Neuronal stem cell (in vitro differentiated cells): ENCODE data around the gene DRD2.

Source experiments
- DNase-seq: peaks from one replicate; pipeline ENCODE4 v3.0.0-alpha.2; 2013; ENCODE audit warnings: low spot score
- H2AFZ ChIP-seq: one replicate; pipeline ENCODE4 v1.6.1; 2013; ENCODE audit warnings: mild to moderate bottlenecking, low read length, inconsistent platforms
- H2AK5ac ChIP-seq: 2 replicates; pipeline ENCODE4 v1.6.1; 2013; ENCODE audit warnings: low read depth, mild to moderate bottlenecking, inconsistent platforms, low read length, moderate library complexity, mixed read lengths
- H2BK120ac ChIP-seq: 2 replicates; pipeline ENCODE4 v1.6.1; 2013; ENCODE audit warnings: low read depth, mild to moderate bottlenecking, inconsistent platforms, low read length, moderate library complexity, mixed read lengths
- H2BK12ac ChIP-seq: one replicate; pipeline ENCODE4 v1.6.1; 2013; ENCODE audit warnings: low read length, inconsistent platforms
- H2BK15ac ChIP-seq: 2 replicates; pipeline ENCODE4 v1.6.1; 2013; ENCODE audit warnings: mild to moderate bottlenecking, low read length, inconsistent platforms, mixed read lengths
- H2BK5ac ChIP-seq: one replicate; pipeline ENCODE4 v1.6.1; 2013; ENCODE audit warnings: inconsistent platforms, mild to moderate bottlenecking, low read length, moderate library complexity
- H3K14ac ChIP-seq: one replicate; pipeline ENCODE4 v1.6.1; 2013; ENCODE audit warnings: low read length, inconsistent platforms
- H3K18ac ChIP-seq: 2 replicates; pipeline ENCODE4 v1.6.1; 2013; ENCODE audit warnings: low read length, inconsistent platforms
- H3K23ac ChIP-seq: 2 replicates; pipeline ENCODE4 v1.6.1; 2013; ENCODE audit warnings: low read depth, mild to moderate bottlenecking, mixed read lengths, low read length, inconsistent platforms; ENCODE audit not compliant: poor library complexity
- H3K27ac ChIP-seq: replicated peaks from 3 replicates; pipeline ENCODE4 v1.5.1; 2013; ENCODE audit warnings: low read length, inconsistent platforms
- H3K27me3 ChIP-seq, 3 experiments: 2 replicates each; pipeline ENCODE4 v1.6.1; 2013; ENCODE audit warnings: low read length in 3 of 3, mild to moderate bottlenecking in 2 of 3, inconsistent platforms in 1 of 3, low read depth in 1 of 3, mixed read lengths in 1 of 3, moderate library complexity in 1 of 3; ENCODE audit not compliant: control insufficient read depth in 3 of 3, insufficient read depth in 3 of 3
- H3K36me3 ChIP-seq, 2 donors: replicated peaks in 1 of 2; 2 replicates each; pipeline ENCODE4 v1.6.1; 2013; ENCODE audit warnings: low read length in 2 of 2; ENCODE audit not compliant: control insufficient read depth in 2 of 2, insufficient read depth in 2 of 2
- H3K4ac ChIP-seq: 2 replicates; pipeline ENCODE4 v1.6.1; 2013; ENCODE audit warnings: inconsistent platforms, mild to moderate bottlenecking, low read length, moderate library complexity
- H3K4me1 ChIP-seq, 2 donors: 1 replicate in 1 of 2; 2 replicates in 1 of 2; pipeline ENCODE4 v1.6.1; 2013; ENCODE audit warnings: low read length in 2 of 2, low read depth in 1 of 2; ENCODE audit not compliant: control insufficient read depth in 2 of 2, insufficient read depth in 1 of 2
- H3K4me2 ChIP-seq: one replicate; pipeline ENCODE4 v1.6.1; 2013; ENCODE audit warnings: mild to moderate bottlenecking, low read length, inconsistent platforms; ENCODE audit not compliant: insufficient read depth, poor library complexity, severe bottlenecking
- H3K4me3 ChIP-seq, 2 donors: 2 replicates each; pipeline ENCODE4 v1.5.1; 2013; ENCODE audit warnings: low read length in 2 of 2, mild to moderate bottlenecking in 2 of 2, inconsistent platforms in 1 of 2, moderate library complexity in 1 of 2
- H3K79me1 ChIP-seq: one replicate; pipeline ENCODE4 v1.6.1; 2013; ENCODE audit warnings: low read depth, mild to moderate bottlenecking, inconsistent platforms, low read length, moderate library complexity
- H3K9ac ChIP-seq: one replicate; pipeline ENCODE4 v1.6.1; 2013; ENCODE audit warnings: mild to moderate bottlenecking, low read depth, low read length, inconsistent platforms; ENCODE audit not compliant: poor library complexity
- H3K9me3 ChIP-seq, 2 donors: replicated peaks in 1 of 2; 2 replicates each; pipeline versions ENCODE3 to v1.6.1; 2013; ENCODE audit warnings: low read length in 2 of 2, mild to moderate bottlenecking in 2 of 2, inconsistent platforms in 1 of 2, low read depth in 1 of 2, mixed read lengths in 1 of 2, moderate library complexity in 1 of 2; ENCODE audit not compliant: control insufficient read depth in 2 of 2, insufficient read depth in 1 of 2
- H4K8ac ChIP-seq: one replicate; pipeline ENCODE4 v1.6.1; 2013; ENCODE audit warnings: low read depth, mild to moderate bottlenecking, inconsistent platforms, low read length, moderate library complexity
- H4K91ac ChIP-seq: one replicate; pipeline ENCODE4 v1.6.1; 2013; ENCODE audit warnings: low read length, low read depth, mild to moderate bottlenecking, inconsistent platforms; ENCODE audit not compliant: poor library complexity
- WGBS, 2 donors: extraction: QIAGEN DNeasy Blood & Tissue Kit; methylation state at CpG; one replicate each; pipeline ENCODE4 v1.1.7; 2013; ENCODE audit warnings: missing lambda C conversion rate in 2 of 2, mixed read lengths in 1 of 2; ENCODE audit not compliant: insufficient read length in 2 of 2, insufficient replicate concordance in 1 of 2; ENCODE audit errors: extremely low coverage in 2 of 2; 5-methylcytosine and 5-hydroxymethylcytosine counted together

DRD2 gene

GRCh38 chr11:113494021-113494420 is 18.8 kb upstream of the DRD2 start:
- Histone ChIP-seq H3K4me1 (no peaks in the 10 kb centered on the region), H3K14ac (no peak overlapping the region), H2AK5ac (no peak overlapping the region), H3K18ac (no peak overlapping the region), H4K8ac (no peak overlapping the region), H3K79me1 (no peaks in the 10 kb centered on the region), H2AFZ (no peak overlapping the region), H3K9ac (no peak overlapping the region), H3K27me3 (no peaks in the 10 kb centered on the region), H3K4ac (no peak overlapping the region), H2BK120ac (no peak overlapping the region), H4K91ac (no peak overlapping the region), H3K27ac (no peak overlapping the region), H3K23ac (no peak overlapping the region), H3K4me2 (no peak overlapping the region), H2BK15ac (no peak overlapping the region), H3K9me3 (no peaks in the 10 kb centered on the region), H3K4me3 (no peak overlapping the region), H3K36me3 (no peaks in the 10 kb centered on the region), H2BK12ac (no peak overlapping the region), H2BK5ac (no peak overlapping the region)
- WGBS, 2 donors: no CpG with 5 or more reads among the region's 6 CpGs
- DNase-seq: no peak

GRCh38 chr11:113493206-113493605 is 18.0 kb upstream of the DRD2 start:
- Histone ChIP-seq H3K4ac (no peak overlapping the region), H2BK12ac (no peak overlapping the region), H3K14ac (no peak overlapping the region), H3K23ac (no peak overlapping the region), H4K8ac (no peak overlapping the region), H4K91ac (no peak overlapping the region), H3K36me3 (no peaks in the 10 kb centered on the region), H3K18ac (no peak overlapping the region), H3K9me3 (no peaks in the 10 kb centered on the region), H3K4me1 (no peaks in the 10 kb centered on the region), H2AK5ac (no peak overlapping the region), H2BK5ac (no peak overlapping the region), H2BK15ac (no peak overlapping the region), H3K27me3 (no peaks in the 10 kb centered on the region), H3K9ac (no peak overlapping the region), H3K4me2 (no peak overlapping the region), H3K79me1 (no peaks in the 10 kb centered on the region), H3K27ac (no peak overlapping the region), H2BK120ac (no peak overlapping the region), H2AFZ (no peak overlapping the region), H3K4me3 (no peak overlapping the region)
- DNase-seq: no peak
- WGBS, 2 donors: no CpG with 5 or more reads among the region's 2 CpGs

- Histone ChIP-seq H3K36me3 (no peaks in the 10 kb centered on the region), H2AK5ac (no peak overlapping the region), H3K4me2 (no peak overlapping the region), H3K4me3 (no peak overlapping the region), H2BK5ac (no peak overlapping the region), H3K27me3 (no peaks in the 10 kb centered on the region), H3K23ac (no peak overlapping the region), H2BK120ac (no peak overlapping the region), H3K27ac (no peak overlapping the region), H3K4ac (no peak overlapping the region), H3K4me1 (no peaks in the 10 kb centered on the region), H2BK12ac (no peak overlapping the region), H2AFZ (no peak overlapping the region), H3K9ac (no peak overlapping the region), H3K18ac (no peak overlapping the region), H4K8ac (no peak overlapping the region), H4K91ac (no peak overlapping the region), H2BK15ac (no peak overlapping the region), H3K79me1 (no peaks in the 10 kb centered on the region), H3K9me3 (no peaks in the 10 kb centered on the region), H3K14ac (no peak overlapping the region)
- DNase-seq: no peak
These were observed 13.7 kb upstream of the DRD2 start for GRCh38 chr11:113488931-113489351.

- Histone ChIP-seq H3K9me3 (no peaks in the 10 kb centered on the region), H3K4me2 (no peak overlapping the region), H3K4me1 (no peaks in the 10 kb centered on the region), H3K4me3 (no peak overlapping the region), H3K4ac (no peak overlapping the region), H3K18ac (peak overlapping the region; percentile 19), H2AFZ (no peak overlapping the region), H3K79me1 (no peaks in the 10 kb centered on the region), H2BK5ac (no peak overlapping the region), H2AK5ac (no peak overlapping the region), H2BK120ac (no peak overlapping the region), H2BK12ac (no peak overlapping the region), H4K91ac (no peak overlapping the region), H4K8ac (no peak overlapping the region), H3K23ac (no peak overlapping the region), H3K36me3 (no peaks in the 10 kb centered on the region), H3K27me3 (no peaks in the 10 kb centered on the region), H3K27ac (no peak overlapping the region), H2BK15ac (no peak overlapping the region), H3K14ac (peak overlapping the region; percentile 60), H3K9ac (no peak overlapping the region)
- no CpG with 5 or more reads among the region's 4 CpGs for WGBS, 2 donors
- DNase-seq: no peak
These were observed 12.4 kb upstream of the DRD2 start for GRCh38 chr11:113487622-113488021.
